ENCODE measurements around the gene ODR4. TPM values are rescaled to one million over a fixed set of nuclear protein-coding genes. Genes with fewer than 3 reads are reported as not detected.

ODR4 gene
- total RNA-seq, 1 donor from 2014 or later, result 14.7 TPM

Other genes starting within 250 kb of the ODR4 start
- gene PRG4, start 79.6 kb upstream of the ODR4 start, total RNA-seq, result 0.18 TPM in 1 of 2 replicates, not detected in the other
- 62.2 and 64.1 TPM in 2 replicates for gene TPR, start 585 bp upstream of the ODR4 start, total RNA-seq
- not detected in 2 replicates for gene PDC, start 85.3 kb downstream of the ODR4 start, total RNA-seq